ENCODE measurements around the gene FBXW8.

Gene FBXW8

DNA sequence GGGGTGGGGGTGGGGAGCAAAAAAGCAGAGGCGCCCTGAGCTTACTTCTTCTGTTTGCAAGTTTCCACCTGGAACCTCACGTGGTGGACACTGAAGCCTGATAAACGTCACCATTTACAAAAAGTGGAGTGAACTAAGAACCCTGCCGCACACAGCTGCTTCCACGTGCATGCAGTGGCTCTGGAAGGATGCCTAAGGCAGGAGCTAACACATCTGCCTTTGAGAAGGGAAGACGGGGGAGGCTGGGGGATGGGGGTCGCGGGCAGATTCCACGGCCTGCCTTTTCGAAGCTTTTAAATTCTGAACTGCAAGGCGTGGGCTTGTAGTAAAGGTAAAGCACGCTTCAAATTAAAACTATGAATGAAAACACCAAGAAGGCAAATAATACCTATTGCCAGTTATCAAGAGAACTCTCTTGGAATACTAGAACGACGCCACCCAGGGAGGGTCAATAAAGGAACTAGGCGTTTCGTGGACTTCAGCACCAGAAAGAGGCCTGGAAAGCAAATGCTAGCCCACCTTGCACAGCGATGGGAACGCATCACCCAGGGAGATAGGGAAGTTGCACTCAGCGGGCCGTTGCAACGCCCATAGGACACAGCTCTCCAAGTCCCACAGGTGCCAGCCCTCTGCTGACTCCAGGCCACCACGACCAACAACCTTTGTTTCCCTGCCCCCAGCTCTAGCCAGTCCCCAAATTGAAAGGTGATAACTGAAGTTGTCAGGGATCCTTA, 126.7 kb downstream of the FBXW8 start:
- TF ChIP-seq PAX5 (IDR thresholded peaks at IDR 0.05; ENCODE audit: insufficient read depth, low read length, severe bottlenecking): no peak
- TF ChIP-seq POLR2A (IDR thresholded peaks at IDR 0.05; ENCODE audit: low read depth, low read length): no peak
- TF ChIP-seq SPI1 (IDR thresholded peaks at IDR 0.05; ENCODE audit: low read depth, low read length): no peak
- FAIRE-seq: no peak
- no peak for DNase-seq (ENCODE audit: insufficient read length, low spot score)

DNA sequence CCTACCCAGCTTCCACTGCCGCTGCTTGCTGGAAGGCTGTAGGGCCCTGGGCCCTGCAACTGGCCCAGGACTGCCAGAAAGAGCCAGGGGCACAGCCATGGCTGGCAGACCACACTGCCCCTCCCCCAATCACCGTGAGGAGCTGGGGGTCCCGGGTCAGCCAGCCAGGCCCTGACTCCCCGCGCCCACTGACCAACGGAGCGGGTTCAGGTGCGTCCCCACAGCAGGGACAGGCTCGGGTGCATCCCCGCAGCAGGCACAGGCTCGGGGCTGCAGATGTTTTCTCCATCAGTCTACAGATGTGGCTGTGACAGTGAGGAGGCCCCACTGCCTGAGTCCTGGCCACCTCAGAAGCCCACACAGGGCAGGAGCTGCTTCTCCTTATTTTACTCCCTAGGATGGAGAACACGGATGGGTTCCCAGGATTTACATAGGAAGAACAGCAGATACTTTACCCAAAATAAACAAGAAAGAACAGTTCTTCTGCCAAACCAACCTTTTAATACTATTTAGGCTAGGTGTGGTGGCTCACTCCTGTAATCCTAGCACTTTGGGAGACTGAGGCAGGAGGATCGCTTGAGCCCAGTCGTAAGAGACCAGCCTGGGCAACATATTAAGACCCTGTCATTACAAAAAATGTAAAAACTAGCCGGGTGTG, 127.4 kb downstream of the FBXW8 start:
- FAIRE-seq (no peak), DNase-seq (ENCODE audit: insufficient read length, low spot score) (no peak)
- no peak for TF ChIP-seq POLR2A (IDR thresholded peaks at IDR 0.05; ENCODE audit: low read depth, low read length)
- no peak for TF ChIP-seq POLR2AphosphoS5 (IDR thresholded peaks at IDR 0.05; ENCODE audit: low read depth, low read length)
- no peak for TF ChIP-seq PAX5 (IDR thresholded peaks at IDR 0.05; ENCODE audit: insufficient read depth, low read length, severe bottlenecking)

DNA sequence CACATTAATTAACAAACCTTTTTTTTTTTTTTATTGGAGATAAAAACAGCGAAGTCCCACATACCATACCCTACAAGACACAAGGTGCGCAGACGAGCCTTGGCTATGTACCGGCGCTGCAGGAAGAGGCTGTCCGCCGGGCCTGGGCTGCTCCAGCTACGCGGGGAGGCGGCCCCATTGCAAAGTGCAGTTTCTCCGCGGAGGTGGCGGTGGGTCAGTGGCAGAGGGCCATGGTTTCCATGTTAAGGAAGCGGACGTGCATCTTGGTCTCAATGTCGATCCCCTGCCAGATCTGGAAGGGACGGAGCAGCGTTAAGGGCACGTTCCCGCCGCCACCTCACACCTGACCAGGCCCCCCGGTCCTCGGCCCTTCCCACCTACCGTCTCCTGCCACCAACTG, 128.2 kb downstream of the FBXW8 start:
- FAIRE-seq (no peak), DNase-seq (ENCODE audit: insufficient read length, low spot score) (no peak)
- no peak for TF ChIP-seq POU2F2 (IDR thresholded peaks at IDR 0.05; ENCODE audit: low read depth, low read length)
- no peak for TF ChIP-seq SPI1 (IDR thresholded peaks at IDR 0.05; ENCODE audit: low read depth, low read length)
- TF ChIP-seq POLR2AphosphoS5 (IDR thresholded peaks at IDR 0.05; ENCODE audit: low read depth, low read length): no peak
- no peak for TF ChIP-seq PAX5 (IDR thresholded peaks at IDR 0.05; ENCODE audit: insufficient read depth, low read length, severe bottlenecking)
- TF ChIP-seq TAF1 (IDR thresholded peaks at IDR 0.05; ENCODE audit: low read depth, low read length): no peak
- no peak for TF ChIP-seq POLR2A (IDR thresholded peaks at IDR 0.05; ENCODE audit: low read depth, low read length)

DNA sequence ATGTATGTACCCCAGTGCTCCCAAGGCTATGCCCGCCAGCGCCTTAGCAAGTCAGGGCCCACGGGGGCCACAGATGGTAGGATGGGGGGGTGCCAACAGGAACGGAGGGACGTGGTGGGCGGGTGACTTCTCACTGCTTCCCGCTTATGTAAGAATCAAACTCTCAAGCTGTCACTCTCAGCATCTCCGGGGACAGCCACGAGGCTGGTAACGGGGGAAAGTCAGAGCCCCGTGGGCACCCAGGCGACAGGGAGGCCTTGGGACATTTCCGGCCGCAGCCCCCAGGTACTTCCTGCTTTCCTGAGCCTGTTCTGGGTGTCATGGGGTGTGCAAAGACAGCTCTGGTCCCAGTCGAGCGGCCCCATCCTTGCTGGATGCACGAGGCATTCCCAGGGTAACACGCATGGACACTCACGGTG, 129.2 kb downstream of the FBXW8 start:
- FAIRE-seq: no peak
- no peak for DNase-seq (ENCODE audit: insufficient read length, low spot score)
- no peak for TF ChIP-seq SPI1 (IDR thresholded peaks at IDR 0.05; ENCODE audit: low read depth, low read length)
- TF ChIP-seq POU2F2 (IDR thresholded peaks at IDR 0.05; ENCODE audit: low read depth, low read length): no peak
- TF ChIP-seq POLR2A (IDR thresholded peaks at IDR 0.05; ENCODE audit: low read depth, low read length): no peak
- no peak for TF ChIP-seq POLR2AphosphoS5 (IDR thresholded peaks at IDR 0.05; ENCODE audit: low read depth, low read length)
- TF ChIP-seq TAF1 (IDR thresholded peaks at IDR 0.05; ENCODE audit: low read depth, low read length): no peak
- no peak for TF ChIP-seq PAX5 (IDR thresholded peaks at IDR 0.05; ENCODE audit: insufficient read depth, low read length, severe bottlenecking)

DNA sequence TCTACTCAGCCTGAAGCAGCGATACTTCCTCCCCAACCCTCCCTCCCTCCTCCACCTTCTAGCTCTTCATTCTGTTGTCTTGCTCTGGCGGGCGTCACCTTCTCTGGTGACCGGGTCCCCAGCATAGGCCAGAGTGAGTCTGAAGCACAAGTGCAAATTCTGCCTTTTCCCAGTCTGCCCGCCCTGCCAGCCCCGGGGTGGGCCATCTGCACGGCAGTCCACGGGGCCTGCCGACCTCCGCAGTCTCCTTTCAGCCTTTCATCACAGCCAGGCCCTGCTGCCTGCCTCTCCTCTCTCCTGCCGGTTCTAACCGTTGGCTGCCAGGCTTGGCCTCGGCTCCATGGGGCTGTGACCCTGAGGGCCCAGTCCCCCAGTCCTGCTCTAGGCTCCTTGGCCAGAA, 129.7 kb downstream of the FBXW8 start:
- DNase-seq (ENCODE audit: insufficient read length, low spot score) (no peak), FAIRE-seq (no peak)
- TF ChIP-seq POLR2A (IDR thresholded peaks at IDR 0.05; ENCODE audit: low read depth, low read length) (no peak), TAF1 (IDR thresholded peaks at IDR 0.05; ENCODE audit: low read depth, low read length) (no peak)

DNA sequence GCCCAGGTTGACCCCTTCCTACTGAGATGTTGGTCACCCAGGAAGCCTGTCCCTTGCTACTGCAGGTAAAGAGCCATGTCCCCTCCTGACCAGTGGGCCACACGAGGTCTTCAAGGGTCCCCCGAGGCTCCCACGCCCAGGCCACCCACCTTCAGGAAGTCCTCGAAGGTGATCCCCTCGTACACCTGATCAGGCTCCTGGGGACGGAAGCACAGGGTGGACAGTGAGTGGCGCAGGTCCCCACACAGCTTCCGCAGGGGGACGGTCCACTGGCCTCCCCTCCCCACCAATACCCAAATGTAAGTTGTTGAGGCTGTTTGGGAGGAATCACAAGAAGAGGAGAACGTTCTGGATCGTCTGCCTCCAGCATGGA, 131.0 kb downstream of the FBXW8 start:
- FAIRE-seq: no peak
- DNase-seq (ENCODE audit: insufficient read length, low spot score): no peak
- no peak for TF ChIP-seq POLR2A (IDR thresholded peaks at IDR 0.05; ENCODE audit: low read depth, low read length)
- no peak for TF ChIP-seq TAF1 (IDR thresholded peaks at IDR 0.05; ENCODE audit: low read depth, low read length)
- no peak for TF ChIP-seq PAX5 (IDR thresholded peaks at IDR 0.05; ENCODE audit: insufficient read depth, low read length, severe bottlenecking)
- no peak for TF ChIP-seq SPI1 (IDR thresholded peaks at IDR 0.05; ENCODE audit: low read depth, low read length)
- no peak for TF ChIP-seq POLR2AphosphoS5 (IDR thresholded peaks at IDR 0.05; ENCODE audit: low read depth, low read length)
- TF ChIP-seq POU2F2 (IDR thresholded peaks at IDR 0.05; ENCODE audit: low read depth, low read length): no peak

DNA sequence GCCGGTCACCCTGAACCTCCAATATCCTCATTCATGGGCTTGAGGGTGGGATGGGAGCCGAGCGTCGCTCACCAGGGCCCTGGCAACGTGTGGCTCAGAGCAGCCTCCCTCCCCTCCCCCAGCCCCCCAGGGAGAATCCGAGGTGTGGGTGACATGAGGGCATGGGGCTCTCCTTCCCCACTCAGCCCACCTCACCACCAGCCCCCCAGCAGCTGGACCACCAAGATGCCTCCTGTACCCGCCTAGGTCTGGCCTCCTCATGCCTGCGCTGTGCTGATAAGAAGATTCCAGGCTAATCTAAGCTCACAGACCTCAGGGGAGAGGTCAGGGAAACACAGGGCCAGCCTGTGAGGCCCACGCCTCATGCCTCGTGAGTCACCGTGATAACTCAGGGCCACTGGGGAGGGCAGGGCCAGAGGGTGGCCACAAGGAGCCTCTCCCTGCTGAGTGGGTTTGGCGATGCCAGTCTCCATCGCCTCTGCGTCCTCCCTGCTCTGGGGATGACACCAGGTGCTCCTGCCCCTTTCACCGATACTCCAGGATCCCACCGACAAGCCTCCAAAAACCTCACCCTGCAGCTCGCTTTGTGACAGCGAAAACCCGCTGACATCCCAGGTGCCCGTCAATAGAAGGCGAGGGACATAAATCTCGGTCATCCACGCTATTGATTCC, 131.6 kb downstream of the FBXW8 start:
- no peak for TF ChIP-seq POU2F2 (IDR thresholded peaks at IDR 0.05; ENCODE audit: low read depth, low read length)
- TF ChIP-seq PAX5 (IDR thresholded peaks at IDR 0.05; ENCODE audit: insufficient read depth, low read length, severe bottlenecking): no peak
- TF ChIP-seq POLR2A (IDR thresholded peaks at IDR 0.05; ENCODE audit: low read depth, low read length): no peak
- no peak for TF ChIP-seq SPI1 (IDR thresholded peaks at IDR 0.05; ENCODE audit: low read depth, low read length)
- no peak for TF ChIP-seq TAF1 (IDR thresholded peaks at IDR 0.05; ENCODE audit: low read depth, low read length)
- TF ChIP-seq POLR2AphosphoS5 (IDR thresholded peaks at IDR 0.05; ENCODE audit: low read depth, low read length): no peak
- FAIRE-seq (no peak), DNase-seq (ENCODE audit: insufficient read length, low spot score) (no peak)

DNA sequence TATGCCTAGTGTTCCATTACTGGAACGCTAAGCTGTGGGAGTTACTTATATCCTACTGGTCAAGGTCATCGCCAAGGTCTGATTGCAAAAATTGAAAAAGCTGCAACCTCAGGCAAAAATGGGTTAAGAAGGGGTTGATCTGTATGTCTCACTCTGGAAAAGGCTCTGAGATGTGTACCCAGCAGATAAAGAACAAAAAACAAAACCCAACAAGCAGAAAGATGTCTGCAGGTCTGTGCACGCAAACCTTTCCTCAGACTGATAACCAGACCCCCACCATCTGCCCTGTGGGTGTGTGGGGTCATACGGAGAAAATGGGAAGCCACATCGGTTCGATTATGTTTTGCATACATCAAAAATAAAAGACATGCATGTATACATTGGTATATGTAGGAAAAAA, 132.1 kb downstream of the FBXW8 start:
- FAIRE-seq (no peak), DNase-seq (ENCODE audit: insufficient read length, low spot score) (no peak)
- no peak for TF ChIP-seq SPI1 (IDR thresholded peaks at IDR 0.05; ENCODE audit: low read depth, low read length)
- no peak for TF ChIP-seq TAF1 (IDR thresholded peaks at IDR 0.05; ENCODE audit: low read depth, low read length)
- TF ChIP-seq PAX5 (IDR thresholded peaks at IDR 0.05; ENCODE audit: insufficient read depth, low read length, severe bottlenecking): no peak
- TF ChIP-seq POLR2A (IDR thresholded peaks at IDR 0.05; ENCODE audit: low read depth, low read length): no peak
- no peak for TF ChIP-seq POU2F2 (IDR thresholded peaks at IDR 0.05; ENCODE audit: low read depth, low read length)
- TF ChIP-seq POLR2AphosphoS5 (IDR thresholded peaks at IDR 0.05; ENCODE audit: low read depth, low read length): no peak

DNA sequence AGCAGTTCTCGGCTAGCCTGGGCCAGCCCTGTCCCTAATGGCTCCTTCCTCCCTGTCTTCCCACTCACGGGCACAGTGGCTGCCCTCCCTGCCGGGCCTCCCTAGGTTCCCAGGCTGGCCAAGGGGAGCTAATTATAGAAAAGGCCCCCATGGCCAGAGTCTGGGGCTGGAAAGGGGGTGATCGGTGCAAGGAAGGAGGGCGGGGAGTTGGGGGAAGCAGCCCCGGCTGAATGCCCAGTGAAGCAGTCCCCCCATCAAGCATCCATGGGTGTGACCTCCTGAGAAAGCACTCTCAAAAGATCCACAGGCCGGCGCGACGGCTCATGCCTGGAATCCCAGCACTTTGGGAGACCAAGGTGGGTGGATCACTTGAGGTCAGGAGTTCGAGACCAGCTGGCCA, 133.6 kb downstream of the FBXW8 start:
- TF ChIP-seq POU2F2 (IDR thresholded peaks at IDR 0.05; ENCODE audit: low read depth, low read length) (no peak), POLR2A (IDR thresholded peaks at IDR 0.05; ENCODE audit: low read depth, low read length) (no peak), SPI1 (IDR thresholded peaks at IDR 0.05; ENCODE audit: low read depth, low read length) (no peak), TAF1 (IDR thresholded peaks at IDR 0.05; ENCODE audit: low read depth, low read length) (no peak), POLR2AphosphoS5 (IDR thresholded peaks at IDR 0.05; ENCODE audit: low read depth, low read length) (no peak), PAX5 (IDR thresholded peaks at IDR 0.05; ENCODE audit: insufficient read depth, low read length, severe bottlenecking) (no peak)
- DNase-seq (ENCODE audit: insufficient read length, low spot score) (no peak), FAIRE-seq (no peak)

DNA sequence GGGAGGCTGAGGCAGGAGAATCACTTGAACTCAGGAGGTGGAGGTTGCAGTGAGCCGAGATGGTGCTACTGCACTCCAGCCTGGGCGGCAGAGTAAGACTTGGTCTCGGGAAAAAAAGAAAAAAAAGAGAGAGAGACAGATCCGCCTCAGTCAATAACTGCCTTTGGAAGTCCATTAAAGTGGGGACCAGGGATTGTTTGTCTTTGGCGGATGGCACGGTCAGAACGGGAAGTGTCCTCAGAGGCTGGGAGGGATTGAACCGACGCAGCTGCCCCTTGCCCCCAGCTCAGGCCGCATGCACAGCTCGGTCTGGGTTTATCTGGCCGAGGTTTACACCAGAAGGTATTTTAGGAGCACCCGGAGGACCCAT, 134.0 kb downstream of the FBXW8 start:
- DNase-seq (ENCODE audit: insufficient read length, low spot score) (no peak), FAIRE-seq (no peak)

More for the DNA sequence above, 134.0 kb downstream of the FBXW8 start:
- TF ChIP-seq SPI1 (IDR thresholded peaks at IDR 0.05; ENCODE audit: low read depth, low read length) (no peak), POLR2A (IDR thresholded peaks at IDR 0.05; ENCODE audit: low read depth, low read length) (no peak), POU2F2 (IDR thresholded peaks at IDR 0.05; ENCODE audit: low read depth, low read length) (no peak), TAF1 (IDR thresholded peaks at IDR 0.05; ENCODE audit: low read depth, low read length) (no peak), PAX5 (IDR thresholded peaks at IDR 0.05; ENCODE audit: insufficient read depth, low read length, severe bottlenecking) (no peak), POLR2AphosphoS5 (IDR thresholded peaks at IDR 0.05; ENCODE audit: low read depth, low read length) (no peak)
